Activated CD8-positive, alpha-beta memory T cell treated with anti-CD3 and anti-CD28 coated beads, Interleukin-2, amount 50 U/mL, for 24 hours (primary cell): ENCODE results near the gene SPRY1.

ENCODE experiments used
- DNase-seq: peaks from one replicate; pipeline ENCODE4 v3.0.0-alpha.2; 2020; ENCODE audit errors: extremely low read depth

The SPRY1 gene

DNA sequence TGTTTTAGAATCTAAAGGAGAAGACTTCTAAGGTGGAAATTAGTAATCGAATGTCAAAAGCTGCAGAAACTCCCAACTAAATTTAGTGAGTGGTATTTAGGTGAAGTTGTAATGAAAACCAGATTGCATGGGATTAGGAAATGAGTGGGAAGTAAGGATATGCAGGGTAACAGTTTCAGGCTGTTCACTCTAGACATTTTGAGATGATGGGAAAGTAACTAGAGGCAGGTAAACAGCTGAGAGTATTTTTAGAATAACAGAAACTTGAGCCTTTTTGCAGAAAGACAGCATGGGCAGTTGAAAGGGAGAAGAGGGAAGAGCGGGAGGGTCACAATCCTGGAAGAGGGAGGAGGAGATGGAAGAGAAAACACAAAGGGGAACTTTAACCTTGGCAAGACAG lies 12.7 kb downstream of the SPRY1 start:
- no peak for DNase-seq

DNA sequence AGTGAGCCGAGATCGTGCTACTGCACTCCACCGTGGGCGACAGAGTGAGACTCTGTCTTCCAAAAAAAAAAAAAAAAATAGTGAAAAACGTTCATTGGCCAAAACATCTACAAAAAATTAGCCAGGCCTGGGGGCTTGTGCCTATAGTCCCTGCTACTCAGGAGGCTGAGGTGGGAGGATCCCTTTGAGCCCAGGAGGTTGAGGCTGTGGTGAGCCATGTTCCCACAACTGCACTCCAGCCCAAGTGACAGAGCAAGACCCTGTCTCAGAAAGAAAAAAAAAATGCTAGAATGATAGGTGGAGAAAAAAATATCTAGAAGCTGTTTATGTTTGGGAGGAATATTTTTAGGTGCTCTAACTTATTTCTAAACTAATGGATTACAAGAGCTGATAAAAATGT lies 14.9 kb downstream of the SPRY1 start:
- DNase-seq = no peak

DNA sequence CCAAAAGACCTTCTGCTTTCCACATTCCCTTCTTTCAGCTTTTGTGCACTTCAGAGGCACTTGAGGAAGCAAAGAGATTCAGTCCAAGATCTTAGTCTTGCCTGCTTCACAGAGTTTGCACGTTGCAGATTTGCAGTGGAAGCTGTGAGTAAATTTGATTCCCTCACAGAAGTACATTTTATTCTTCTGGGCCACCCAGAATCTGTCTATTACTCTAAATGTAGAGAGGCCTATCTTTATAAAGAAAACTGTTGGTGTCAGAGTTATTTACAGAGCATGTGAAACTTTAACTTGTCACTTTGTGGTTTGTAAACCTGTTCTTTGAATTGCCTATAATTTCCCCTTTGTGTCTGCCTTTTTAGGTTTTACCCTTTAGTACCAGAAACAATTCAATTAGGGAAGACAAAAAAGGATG lies 15.5 kb downstream of the SPRY1 start:
- no peak for DNase-seq

DNA sequence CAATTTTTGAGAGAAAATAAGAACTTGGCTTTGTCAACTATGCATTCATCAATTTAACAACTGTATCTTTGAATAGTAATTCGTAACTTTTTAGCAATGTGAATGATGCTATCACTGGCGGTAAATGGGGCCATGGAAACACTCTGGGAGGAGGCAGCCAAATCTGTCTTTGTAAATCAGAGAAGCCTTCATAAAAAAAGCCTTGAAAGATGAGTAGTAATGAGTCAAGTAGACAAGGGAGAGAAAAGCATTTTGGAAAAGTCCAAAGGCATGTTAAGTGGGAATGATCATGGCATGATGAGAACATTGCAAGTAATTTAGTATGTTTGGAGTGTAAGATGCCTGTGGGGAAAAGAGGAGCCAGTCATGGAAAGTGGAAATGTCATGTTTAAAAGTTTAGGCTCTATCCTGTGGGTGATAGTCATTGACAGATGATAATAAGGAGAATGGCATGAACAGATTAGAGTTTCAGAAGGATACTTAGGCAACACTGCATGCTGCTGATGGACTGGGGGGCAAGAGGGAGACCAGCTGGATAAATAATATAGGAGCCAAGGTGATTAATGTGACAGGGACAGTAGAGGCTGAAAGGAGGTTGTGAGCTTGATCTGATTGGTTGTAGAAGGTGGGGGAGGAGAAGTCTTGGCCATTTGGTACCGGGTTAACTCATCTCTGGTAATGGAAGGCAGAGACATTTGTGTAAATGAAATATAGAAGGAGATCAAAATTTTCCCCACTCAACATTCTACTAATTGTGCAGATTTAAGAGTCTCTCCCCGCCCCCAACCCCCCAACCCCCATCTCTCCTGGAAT lies 16.3 kb downstream of the SPRY1 start:
- no peak for DNase-seq

DNA sequence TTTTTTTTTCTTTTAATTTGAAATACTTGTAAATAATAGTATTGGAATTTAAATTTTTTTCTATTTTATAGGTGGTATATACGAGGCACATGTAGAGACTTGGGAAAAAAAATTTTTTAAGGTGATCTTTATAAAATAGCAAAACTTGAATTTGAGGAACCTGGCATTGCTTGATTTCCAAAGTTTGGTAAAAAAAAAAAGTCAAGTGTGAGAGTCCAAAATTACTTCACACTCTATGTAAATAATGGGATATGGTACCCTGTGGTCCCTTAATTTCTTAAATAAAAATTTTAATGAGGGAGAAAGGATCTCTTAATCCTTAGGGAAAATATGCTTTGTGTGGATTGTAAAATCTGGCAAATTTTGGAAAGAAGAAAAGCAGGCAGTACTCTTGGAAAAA lies 19.0 kb downstream of the SPRY1 start:
- DNase-seq = no peak

DNA sequence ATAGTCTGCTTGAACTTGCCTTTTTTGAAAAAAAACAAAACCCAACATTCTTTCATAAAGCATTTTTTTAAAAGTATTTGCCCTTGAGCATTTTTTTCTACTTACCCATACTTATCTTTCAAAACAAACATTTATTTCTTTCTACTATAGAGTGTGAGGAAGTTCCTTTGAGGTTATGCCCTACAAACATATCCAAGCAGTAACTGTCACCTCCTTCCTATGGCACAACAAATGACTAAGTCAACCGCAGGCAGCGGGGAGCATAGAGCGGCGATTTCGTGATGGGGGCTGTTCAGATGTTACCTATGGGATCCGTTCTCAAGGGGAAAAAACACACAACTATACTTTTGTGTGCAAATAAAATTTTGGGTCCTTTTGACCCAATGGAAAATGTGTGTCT lies 19.4 kb downstream of the SPRY1 start:
- no peak for DNase-seq

DNA sequence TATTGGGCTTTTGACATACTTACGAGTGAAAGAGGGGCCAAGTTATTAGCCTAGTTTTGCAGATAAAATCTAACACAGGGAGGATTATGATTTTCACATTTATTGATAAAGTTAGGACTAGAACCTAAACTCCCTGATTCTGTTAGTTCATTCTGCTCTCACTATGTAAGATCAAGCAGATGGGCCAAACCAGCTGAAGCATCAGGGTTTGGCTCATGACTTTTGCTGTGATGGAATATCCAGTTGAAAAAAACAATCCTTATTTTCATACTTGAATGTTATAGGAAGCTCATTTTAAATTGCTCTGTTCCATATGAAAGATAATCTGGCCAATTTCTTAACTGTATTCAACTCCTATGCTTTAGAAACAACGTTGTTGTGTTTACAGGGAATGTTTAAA lies 21.2 kb downstream of the SPRY1 start:
- no peak for DNase-seq

DNA sequence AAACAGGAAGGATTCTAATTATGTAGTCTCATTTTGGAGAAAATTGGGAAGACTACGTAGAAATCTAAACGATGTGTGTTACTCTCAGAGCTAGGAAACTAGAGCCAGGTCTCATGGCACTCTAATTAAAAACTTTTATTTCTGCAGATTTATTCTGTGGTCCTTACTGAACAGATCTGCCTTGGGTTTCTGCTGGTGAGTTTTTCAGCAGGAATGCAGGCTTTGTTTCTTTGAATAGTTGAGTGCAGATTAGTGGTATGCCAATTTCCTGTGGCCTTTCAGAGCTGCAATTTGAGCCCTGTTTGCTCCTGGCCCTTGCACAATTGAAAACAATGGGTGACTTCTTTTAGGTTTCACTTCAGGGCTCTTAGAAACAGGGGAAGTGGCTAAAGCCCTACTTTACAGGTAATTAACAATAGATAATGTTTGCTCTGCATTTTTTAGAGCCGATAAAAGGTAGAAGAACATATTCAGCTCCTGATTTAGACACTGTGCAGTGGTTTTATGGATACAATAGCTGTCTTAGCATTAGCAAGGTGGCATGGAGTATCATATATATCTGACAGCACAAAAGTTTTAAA lies 21.8 kb downstream of the SPRY1 start:
- DNase-seq = no peak

DNA sequence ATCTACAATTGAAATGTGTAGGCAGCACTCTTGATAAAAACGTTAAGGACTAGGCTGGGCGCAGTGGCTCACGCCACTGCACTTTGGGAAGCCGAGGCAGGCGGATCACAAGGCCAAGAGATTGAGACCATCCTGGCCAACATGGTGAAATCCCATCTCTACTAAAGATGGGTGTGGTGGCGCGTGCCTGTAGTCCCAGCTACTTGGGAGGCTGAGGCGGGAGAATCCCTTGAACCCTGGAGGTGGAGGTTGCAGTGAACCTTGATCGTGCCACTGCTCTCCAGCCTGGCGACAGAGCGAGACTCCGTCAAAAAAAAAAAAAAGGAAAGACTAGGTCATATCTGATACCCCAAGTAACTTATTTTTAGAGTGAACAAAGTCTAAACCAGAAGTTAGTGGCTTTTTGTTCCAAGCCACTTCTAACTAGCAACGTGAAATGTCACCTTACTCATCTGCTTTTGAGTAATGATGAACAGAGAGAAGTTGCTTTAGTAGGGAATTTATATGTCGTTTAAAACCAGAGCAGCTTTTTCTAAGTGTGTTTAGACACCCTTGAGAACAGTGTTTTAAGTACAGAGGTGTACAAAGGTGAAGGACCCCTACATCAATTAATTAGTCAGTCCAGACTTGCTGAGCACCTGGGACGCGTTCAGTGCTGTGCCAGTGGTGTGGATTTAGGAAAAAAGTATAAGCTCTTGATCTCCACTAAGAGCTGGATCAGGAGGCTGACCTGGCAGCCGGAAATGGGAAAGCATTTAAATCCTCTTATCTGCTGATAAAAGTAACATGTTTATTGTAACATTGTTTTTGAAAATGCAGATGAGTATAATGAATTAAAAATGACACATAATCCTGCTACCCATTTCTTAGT lies 23.5 kb downstream of the SPRY1 start:
- DNase-seq = no peak

DNA sequence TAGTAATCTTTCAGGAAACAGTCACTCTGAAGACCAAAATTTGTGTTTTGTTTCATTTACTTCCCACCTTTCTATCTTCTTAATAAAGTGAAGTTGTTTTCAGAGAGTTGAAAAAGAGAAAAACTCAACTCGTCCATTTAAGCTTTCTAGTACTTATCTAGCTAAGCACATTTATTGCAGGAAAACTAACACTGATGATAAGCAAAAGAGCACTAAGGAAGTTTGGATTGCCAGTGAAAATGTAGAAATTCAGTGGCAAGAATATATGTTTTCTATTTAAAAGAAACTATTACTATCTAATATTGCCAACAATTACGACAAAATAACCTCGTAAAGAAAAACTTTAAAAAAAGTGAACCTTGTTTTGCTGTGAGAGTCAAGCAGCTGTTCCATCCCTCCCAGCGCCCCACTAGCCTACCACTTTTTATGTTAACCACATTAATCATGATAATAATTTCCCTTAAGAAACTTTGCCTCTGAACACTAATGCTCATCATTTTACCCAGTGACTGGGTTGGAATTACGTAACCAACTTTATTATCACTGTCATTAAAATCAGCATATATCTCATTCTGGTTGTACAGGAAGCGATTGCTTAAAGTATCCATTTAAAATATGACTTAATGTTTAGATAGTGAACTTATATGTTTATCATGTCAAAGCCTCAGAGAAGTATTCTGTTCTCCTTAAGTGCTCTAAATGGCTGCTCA lies 24.8 kb downstream of the SPRY1 start:
- DNase-seq = no peak

DNA sequence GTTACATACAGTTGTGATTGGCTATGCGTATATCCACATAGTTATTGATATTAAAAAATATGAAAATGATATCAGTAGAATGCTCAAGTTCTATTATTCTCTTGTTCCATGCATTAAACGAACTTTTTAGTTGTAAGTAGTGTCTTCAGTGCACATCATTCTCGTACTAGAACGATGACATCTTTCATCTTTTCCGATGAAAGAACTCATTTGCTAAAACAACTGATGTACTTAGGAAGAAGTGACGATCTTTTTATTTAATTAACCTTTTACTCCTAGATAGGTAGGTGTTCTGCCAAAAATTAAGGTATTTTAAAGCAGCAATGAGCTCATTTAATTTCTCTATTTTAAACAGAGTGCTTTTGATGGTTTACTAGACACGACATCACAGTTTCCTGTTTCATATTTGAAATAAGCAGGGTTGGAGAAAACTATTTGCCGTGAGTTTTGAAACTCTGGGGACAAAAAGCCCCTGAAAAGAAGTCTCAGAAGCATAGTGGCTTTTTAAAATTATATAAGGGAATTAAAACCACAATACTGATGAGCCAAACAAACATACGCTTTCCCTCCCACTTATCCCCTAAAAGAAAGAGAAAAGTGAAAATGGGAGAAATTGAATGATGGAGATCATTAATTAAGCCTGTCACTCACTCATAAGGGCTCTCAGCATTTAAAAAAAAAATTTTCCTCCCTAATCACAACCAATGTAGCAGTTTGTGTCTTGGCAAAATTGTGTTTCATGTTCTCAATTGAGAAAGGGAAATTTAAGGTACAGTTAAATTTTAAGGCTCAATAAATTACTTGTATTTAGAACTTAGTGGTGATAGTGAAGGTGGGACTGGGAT lies 25.6 kb downstream of the SPRY1 start:
- no peak for DNase-seq

DNA sequence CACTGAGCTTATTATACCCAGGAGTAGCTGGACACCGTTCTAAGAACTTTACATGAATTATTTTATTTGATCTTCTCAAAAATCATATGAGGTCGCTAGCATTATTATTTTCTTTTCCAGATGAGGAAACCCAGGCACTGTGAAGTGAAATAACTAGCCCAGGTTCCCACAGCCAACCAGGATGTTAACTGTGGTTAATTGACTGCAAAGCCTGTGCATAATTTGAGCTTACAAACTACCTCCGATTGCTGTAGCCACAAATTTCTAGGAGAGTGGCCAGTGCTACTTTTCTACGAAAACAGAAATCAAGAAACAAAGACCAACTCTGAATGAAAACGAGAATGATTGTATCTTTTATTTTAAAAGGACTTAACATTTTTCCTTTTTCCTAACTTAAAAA lies 27.2 kb downstream of the SPRY1 start:
- no peak for DNase-seq

DNA sequence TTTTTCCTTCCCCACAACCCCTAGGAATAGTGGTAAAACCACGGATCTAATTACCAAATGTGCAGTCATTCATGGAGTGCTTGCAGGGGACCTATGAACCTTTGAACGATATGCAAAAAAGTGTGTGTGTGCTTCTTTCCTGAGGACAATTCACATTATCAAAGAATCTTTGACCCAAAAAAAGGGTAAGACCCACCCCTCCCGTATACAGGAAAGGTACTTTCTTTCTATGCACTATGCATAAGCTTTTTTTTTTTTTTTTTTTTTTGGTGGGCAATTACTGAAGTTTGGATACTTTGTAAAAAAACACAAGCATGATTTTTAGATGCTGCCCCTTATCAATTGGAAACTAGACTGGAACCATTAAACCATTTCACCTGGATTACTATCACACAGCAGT lies 31.4 kb downstream of the SPRY1 start:
- DNase-seq = no peak

DNA sequence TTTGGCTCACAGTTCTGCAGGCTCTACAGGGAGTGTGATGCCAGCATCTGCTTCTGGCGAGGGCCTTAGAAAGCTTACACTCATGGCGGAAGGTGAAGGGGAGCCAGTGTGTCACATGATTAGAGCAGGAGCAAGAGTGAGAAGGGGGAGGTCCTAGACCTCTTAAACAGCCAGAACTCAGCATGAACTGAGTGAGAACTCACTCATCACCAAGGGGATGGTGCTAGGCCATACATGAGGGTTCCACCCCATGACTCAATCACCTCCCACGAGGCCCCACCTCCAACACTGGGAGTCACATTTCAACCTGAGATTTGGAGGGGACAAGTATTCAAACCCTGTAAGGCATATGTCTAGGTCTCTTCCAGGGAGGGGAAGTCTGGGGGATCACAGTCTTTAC lies 33.4 kb downstream of the SPRY1 start:
- DNase-seq = no peak

DNA sequence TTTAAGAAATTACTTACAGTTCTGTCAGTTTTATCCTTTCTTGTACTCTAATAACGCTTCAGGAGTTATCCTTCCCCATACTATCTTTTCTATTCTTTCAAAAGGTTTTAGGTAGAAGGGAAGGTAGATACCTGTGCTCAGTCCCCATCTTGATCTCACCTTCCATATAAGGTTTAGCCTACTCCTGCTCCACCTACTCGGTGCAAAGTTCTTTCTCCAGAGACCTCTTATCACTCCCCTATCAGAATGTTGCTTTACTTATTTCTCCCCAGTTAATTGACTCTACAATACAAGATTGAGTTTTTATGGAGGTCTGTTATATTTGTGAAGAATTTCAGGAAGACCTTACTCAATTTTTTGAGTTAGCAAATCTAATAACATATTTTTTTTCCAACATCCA lies 33.9 kb downstream of the SPRY1 start:
- DNase-seq = no peak

DNA sequence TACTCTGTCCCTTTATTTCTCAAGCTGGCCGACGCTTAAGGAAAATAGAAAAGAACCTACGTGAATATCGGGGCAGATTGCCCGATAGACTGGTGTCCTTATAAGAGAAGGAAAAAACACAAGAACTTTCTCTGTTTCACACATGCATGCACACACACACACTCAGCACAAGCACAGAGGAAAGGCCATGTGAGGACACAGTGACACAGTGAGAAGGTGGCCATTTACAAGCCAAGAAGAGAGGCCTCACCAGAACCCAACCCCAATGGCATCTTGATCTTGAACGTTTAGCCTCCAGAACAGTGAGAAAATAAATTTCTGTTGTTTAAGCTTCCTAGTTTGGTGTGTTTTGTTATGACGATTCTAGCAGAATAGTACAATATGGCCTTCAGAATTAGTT lies 37.0 kb downstream of the SPRY1 start:
- no peak for DNase-seq

DNA sequence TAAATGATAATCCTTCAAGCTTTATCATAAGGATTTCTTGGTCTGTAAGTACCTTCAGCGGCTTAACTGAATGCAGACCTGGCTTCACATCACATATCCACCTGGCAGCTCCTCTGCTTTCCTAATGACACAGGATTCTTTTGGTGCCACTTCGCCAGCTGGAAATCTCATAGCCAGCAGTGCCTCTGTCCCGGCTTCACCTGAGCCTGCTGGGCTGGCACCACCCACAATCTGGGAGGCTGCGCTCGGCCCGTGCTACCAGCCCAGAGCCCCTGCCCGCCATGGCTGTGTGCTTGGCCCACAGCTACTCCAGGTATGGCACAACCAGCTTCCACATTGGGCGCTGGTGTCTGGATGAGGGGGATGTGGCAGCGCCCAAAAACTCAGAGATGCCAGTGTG lies 37.4 kb downstream of the SPRY1 start:
- no peak for DNase-seq

DNA sequence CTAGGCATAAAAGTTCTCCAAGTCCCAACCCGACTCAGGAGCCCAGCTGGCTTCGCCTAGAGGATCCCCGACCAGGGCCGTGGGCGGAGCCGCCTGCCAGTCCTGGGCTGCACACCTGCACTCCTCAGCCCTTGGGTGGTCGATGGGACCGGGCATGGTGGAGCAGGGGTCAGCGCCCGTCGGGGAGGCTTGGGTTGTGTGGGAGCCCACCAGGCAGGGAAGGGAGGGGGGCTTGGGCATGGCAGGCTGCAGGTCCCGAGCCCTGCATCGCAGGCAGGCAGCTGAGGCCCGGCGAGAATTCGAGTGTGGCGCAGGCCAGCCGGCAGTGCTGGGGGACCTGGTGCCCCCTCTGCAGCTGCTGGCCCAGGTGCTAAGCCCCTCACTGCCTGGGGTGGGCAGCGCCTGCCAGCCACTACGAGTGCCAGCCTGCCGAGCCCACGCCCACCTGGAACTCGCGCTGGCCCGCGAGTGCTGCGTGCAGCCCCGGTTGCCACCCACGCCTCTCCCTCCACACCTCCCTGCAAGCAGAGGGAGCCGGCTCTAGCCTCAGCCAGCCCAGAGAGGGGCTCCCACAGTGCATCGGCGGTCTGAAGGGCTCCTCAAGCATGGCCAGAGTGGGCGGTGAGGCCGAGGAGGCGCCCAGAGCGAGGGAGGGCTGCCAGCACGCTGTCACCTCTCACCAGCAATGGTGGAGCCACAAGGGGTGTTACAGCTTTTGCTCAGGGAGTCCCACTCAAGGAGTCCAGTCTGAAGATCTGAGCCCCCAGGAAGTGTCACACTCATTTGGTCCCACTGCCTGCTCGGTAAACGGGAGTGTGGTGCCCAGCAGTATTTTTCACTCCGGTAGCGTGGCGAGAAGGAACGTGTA lies 38.9 kb downstream of the SPRY1 start:
- DNase-seq = no peak

DNA sequence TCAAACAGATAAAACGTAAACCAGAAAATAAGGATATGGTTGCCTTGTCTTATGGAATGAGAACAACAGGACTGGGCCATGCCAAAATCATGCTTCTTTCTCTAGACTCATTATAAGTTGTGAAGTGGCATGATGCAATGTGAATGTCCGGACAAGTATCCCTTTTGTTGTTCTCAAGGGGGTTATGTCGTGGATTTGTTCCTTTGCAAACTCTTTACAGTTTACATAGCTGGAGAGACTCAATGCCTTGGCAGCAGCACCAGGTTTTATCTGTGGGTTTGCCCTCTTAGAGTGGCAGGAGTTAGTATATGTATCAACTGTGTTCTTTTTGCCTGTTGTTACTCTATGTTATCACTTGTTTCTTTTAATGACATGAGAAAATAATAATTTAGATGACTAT lies 41.4 kb downstream of the SPRY1 start:
- DNase-seq = no peak
